Measurements from ENCODE around the gene UBE2E3. TPM values are rescaled to one million over a fixed set of nuclear protein-coding genes. Genes with fewer than 3 reads are reported as not detected.

Gene UBE2E3
- total and polyA plus RNA-seq, 2 donors from 2014 or later = 78.7 to 86.9 TPM

DNA sequence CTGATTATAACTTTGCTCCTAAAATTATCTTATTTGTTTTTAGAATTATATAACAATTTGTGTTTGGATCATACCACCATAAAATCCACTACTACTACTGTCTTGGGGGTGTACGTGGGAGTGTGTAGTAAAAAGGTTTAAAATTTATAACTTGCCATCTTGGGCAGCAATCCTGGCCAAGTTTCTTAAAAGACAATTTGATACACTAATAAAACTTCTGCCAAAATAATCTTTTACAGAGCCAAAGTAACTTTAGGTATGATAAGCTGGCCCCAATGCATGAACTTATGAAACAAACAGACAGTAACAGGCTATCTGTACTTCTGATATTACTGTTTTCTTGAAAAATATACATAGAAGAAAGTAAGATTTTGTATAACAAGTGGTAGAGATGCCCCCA is 11.3 kb upstream of the UBE2E3 start:
- Histone ChIP-seq H3K36me3 (ENCODE audit: control insufficient read depth in 2 of 3, insufficient read depth in 3 of 3, low read length in 3 of 3) (no peaks in the 10 kb centered on the region), H3K9me3 (ENCODE audit: control insufficient read depth in 2 of 3, insufficient read depth in 1 of 3, low read length in 3 of 3) (no peaks in the 10 kb centered on the region), H3K27ac (ENCODE audit: low read depth in 2 of 2, low read length in 2 of 2) (no peak overlapping the region), H3K4me1 (ENCODE audit: control insufficient read depth in 2 of 3, insufficient read depth in 2 of 3, low read depth in 1 of 3, low read length in 3 of 3) (no peaks in the 10 kb centered on the region), H3K27me3 (ENCODE audit: control insufficient read depth, insufficient read depth, low read length) (no peaks in the 10 kb centered on the region), H3K4me3 (ENCODE audit: low read length in 3 of 3) (no peak overlapping the region), H3K9ac (ENCODE audit: low read length in 3 of 3) (no peak overlapping the region)
- intact Hi-C loops (cut with DNase I) = no loop called here
- DNase-seq = no peak
- TF ChIP-seq, protein P1, sequence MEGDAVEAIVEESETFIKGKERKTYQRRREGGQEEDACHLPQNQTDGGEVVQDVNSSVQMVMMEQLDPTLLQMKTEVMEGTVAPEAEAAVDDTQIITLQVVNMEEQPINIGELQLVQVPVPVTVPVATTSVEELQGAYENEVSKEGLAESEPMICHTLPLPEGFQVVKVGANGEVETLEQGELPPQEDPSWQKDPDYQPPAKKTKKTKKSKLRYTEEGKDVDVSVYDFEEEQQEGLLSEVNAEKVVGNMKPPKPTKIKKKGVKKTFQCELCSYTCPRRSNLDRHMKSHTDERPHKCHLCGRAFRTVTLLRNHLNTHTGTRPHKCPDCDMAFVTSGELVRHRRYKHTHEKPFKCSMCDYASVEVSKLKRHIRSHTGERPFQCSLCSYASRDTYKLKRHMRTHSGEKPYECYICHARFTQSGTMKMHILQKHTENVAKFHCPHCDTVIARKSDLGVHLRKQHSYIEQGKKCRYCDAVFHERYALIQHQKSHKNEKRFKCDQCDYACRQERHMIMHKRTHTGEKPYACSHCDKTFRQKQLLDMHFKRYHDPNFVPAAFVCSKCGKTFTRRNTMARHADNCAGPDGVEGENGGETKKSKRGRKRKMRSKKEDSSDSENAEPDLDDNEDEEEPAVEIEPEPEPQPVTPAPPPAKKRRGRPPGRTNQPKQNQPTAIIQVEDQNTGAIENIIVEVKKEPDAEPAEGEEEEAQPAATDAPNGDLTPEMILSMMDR (IDR thresholded peaks at IDR 0.05; ENCODE audit: borderline replicate concordance, extremely low read depth, insufficient read depth) = no peak
- FAIRE-seq = no peak

DNA sequence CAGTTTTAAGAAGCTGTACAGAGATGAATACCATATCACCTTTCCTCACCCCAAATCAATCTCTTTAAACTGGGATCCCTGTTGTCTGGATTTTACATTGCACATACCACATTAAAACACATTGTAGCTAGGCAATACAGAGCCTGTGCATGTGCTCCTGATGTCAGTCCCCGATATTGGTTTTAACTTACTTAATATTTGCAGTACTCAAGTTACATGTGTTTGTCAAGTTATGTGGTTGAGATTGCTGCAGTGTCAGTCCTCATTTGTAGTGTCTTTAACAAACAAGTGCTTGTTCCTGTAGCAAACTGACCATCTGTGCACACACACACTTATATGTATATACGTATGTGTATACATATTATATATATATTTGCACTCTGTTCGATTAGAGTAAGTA is 10.4 kb upstream of the UBE2E3 start:
- no peaks in the 10 kb centered on the region for H3K27me3 ChIP-seq (ENCODE audit: control insufficient read depth, insufficient read depth, low read length)
- no peak overlapping the region for H3K4me3 ChIP-seq (ENCODE audit: low read length in 3 of 3)
- no peak overlapping the region for H3K27ac ChIP-seq (ENCODE audit: low read depth in 2 of 2, low read length in 2 of 2)
- no peaks in the 10 kb centered on the region for H3K4me1 ChIP-seq (ENCODE audit: control insufficient read depth in 2 of 3, insufficient read depth in 2 of 3, low read depth in 1 of 3, low read length in 3 of 3)
- FAIRE-seq (no peak), DNase-seq (no peak)
- TF ChIP-seq, protein P1 (IDR thresholded peaks at IDR 0.05; ENCODE audit: borderline replicate concordance, extremely low read depth, insufficient read depth) = no peak
- no peaks in the 10 kb centered on the region for H3K36me3 ChIP-seq (ENCODE audit: control insufficient read depth in 2 of 3, insufficient read depth in 3 of 3, low read length in 3 of 3)
- no peaks in the 10 kb centered on the region for H3K9me3 ChIP-seq (ENCODE audit: control insufficient read depth in 2 of 3, insufficient read depth in 1 of 3, low read length in 3 of 3)
- H3K9ac ChIP-seq (ENCODE audit: low read length in 3 of 3) = no peak overlapping the region
- intact Hi-C loops (cut with DNase I) = no loop called here

DNA sequence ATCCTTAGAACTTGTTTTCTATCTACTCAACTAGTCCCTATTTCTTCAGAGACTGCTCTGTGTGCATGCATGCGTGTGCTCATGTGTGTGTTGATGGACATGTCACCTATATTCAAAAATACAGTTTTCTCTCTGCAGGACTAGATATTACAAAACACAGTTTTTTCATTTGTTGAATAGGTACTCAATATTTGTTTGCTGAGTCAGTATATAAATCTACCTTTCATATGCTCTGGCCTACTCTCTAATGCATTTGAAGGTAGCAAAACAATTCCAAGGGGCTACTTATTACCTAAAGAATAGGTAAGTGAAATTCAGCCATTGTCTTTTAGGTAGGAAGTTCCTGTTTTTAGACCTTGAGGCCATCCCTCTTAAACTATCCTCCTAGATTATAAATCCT is 8.6 kb upstream of the UBE2E3 start:
- DNase-seq = no peak
- H3K27me3 ChIP-seq (ENCODE audit: control insufficient read depth, insufficient read depth, low read length) = no peaks in the 10 kb centered on the region
- H3K4me3 ChIP-seq (ENCODE audit: low read length in 3 of 3) = no peak overlapping the region
- intact Hi-C loops (cut with DNase I) = no loop called here
- no peak overlapping the region for H3K9ac ChIP-seq (ENCODE audit: low read length in 3 of 3)
- no peak overlapping the region for H3K27ac ChIP-seq (ENCODE audit: low read depth in 2 of 2, low read length in 2 of 2)
- H3K36me3 ChIP-seq (ENCODE audit: control insufficient read depth in 2 of 3, insufficient read depth in 3 of 3, low read length in 3 of 3) = no peaks in the 10 kb centered on the region
- TF ChIP-seq, protein P1 (IDR thresholded peaks at IDR 0.05; ENCODE audit: borderline replicate concordance, extremely low read depth, insufficient read depth) = no peak
- no peaks in the 10 kb centered on the region for H3K4me1 ChIP-seq (ENCODE audit: control insufficient read depth in 2 of 3, insufficient read depth in 2 of 3, low read depth in 1 of 3, low read length in 3 of 3)
- H3K9me3 ChIP-seq (ENCODE audit: control insufficient read depth in 2 of 3, insufficient read depth in 1 of 3, low read length in 3 of 3) = no peaks in the 10 kb centered on the region
- FAIRE-seq = no peak

DNA sequence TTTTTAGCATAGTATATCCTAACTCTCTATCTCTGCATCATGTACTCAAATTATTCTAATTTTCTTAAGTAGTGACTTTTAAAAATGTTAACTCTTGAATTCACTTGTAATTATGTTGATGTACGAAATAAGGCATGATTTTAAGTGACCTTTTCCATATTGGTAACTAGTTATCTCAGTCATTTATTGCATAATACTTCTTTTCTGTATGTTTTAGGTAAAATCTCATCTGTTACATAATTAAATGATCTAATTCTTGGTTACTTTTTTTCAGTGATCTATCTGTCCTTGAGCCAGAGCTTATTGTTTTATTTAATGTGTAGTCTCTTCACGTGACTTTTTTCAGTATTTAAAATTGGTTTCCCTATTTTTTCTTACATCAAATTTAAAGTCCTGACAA is 4.8 kb upstream of the UBE2E3 start:
- H3K4me3 ChIP-seq (ENCODE audit: low read length in 3 of 3) = no peak overlapping the region
- H3K27ac ChIP-seq (ENCODE audit: low read depth in 2 of 2, low read length in 2 of 2) = no peak overlapping the region
- FAIRE-seq = no peak
- intact Hi-C loops (cut with DNase I) = no loop called here
- no peaks in the 10 kb centered on the region for H3K27me3 ChIP-seq (ENCODE audit: control insufficient read depth, insufficient read depth, low read length)
- H3K9ac ChIP-seq (ENCODE audit: low read length in 3 of 3) = no peak overlapping the region
- no peak for DNase-seq
- H3K4me1 ChIP-seq (ENCODE audit: control insufficient read depth in 2 of 3, insufficient read depth in 2 of 3, low read depth in 1 of 3, low read length in 3 of 3) = no peaks in the 10 kb centered on the region
- TF ChIP-seq, protein P1 (IDR thresholded peaks at IDR 0.05; ENCODE audit: borderline replicate concordance, extremely low read depth, insufficient read depth) = no peak
- H3K9me3 ChIP-seq (ENCODE audit: control insufficient read depth in 2 of 3, insufficient read depth in 1 of 3, low read length in 3 of 3) = no peaks in the 10 kb centered on the region
- H3K36me3 ChIP-seq (ENCODE audit: control insufficient read depth in 2 of 3, insufficient read depth in 3 of 3, low read length in 3 of 3) = no peaks in the 10 kb centered on the region
